ENCODE results near the gene KCNMB2.

DNA sequence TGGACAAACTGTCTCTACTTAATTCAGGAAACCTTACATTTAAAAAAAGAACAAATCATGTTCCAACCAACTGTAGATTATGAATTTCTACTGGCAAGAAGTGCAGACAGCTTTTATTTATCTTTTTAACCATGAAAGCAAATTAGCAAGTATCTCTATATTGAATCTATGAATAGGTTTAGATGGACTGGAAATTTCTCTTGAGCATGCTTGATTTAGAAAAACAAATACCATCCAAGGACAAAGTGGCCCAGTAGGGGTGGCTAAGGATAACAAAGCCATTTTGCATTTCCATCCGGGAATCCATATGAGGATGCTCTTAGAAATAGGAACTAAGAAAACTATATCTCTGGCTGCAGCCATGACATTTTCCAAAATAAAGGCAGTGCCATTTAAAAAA, 150.6 kb downstream of the KCNMB2 start:
- TF ChIP-seq, protein P1, sequence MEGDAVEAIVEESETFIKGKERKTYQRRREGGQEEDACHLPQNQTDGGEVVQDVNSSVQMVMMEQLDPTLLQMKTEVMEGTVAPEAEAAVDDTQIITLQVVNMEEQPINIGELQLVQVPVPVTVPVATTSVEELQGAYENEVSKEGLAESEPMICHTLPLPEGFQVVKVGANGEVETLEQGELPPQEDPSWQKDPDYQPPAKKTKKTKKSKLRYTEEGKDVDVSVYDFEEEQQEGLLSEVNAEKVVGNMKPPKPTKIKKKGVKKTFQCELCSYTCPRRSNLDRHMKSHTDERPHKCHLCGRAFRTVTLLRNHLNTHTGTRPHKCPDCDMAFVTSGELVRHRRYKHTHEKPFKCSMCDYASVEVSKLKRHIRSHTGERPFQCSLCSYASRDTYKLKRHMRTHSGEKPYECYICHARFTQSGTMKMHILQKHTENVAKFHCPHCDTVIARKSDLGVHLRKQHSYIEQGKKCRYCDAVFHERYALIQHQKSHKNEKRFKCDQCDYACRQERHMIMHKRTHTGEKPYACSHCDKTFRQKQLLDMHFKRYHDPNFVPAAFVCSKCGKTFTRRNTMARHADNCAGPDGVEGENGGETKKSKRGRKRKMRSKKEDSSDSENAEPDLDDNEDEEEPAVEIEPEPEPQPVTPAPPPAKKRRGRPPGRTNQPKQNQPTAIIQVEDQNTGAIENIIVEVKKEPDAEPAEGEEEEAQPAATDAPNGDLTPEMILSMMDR (conservative IDR thresholded peaks at IDR 0.05; ENCODE audit: low read depth, low read length): no peak
- TF ChIP-seq EZH2 (IDR thresholded peaks at IDR 0.05; ENCODE audit: low read length, unreplicated experiment): no peak
- TF ChIP-seq EZH2phosphoT487 (IDR thresholded peaks at IDR 0.05; ENCODE audit: borderline replicate concordance, low read length): no peak
